Activated T-helper 2 cell treated with anti-CD3 and anti-CD28 coated beads, Interferon-gamma antibody, Interleukin-2, Interleukin-4, amounts not matched to agents 10 μg/mL and 5 μg/mL and 100 μg/mL, durations not matched to agents 14 hours and 24 hours and 36 hours (primary cell): ENCODE measurements around the gene CACUL1. TPM values are rescaled to one million over a fixed set of nuclear protein-coding genes. Genes with fewer than 3 reads are reported as not detected.
"Not testable (repeated sequence)": the region's sequence is repeated elsewhere in the genome, so short reads cannot be mapped to it uniquely, and the experiment has no call there.

Experiments used
- DNase-seq: peaks from one replicate; pipeline ENCODE4 v3.0.0; 2021; ENCODE audit warnings: low spot score
- H3K27ac Mint-ChIP-seq: one replicate; pipeline ENCODE4 v1.8.0; 2021; ENCODE audit warnings: mixed read lengths
- H3K27me3 Mint-ChIP-seq: one replicate; pipeline ENCODE4 v1.8.0; 2021; ENCODE audit warnings: low read depth, mixed read lengths
- H3K36me3 Mint-ChIP-seq: one replicate; pipeline ENCODE4 v1.8.0; 2021; ENCODE audit warnings: low read depth, mixed read lengths
- H3K4me1 Mint-ChIP-seq: one replicate; pipeline ENCODE4 v1.8.0; 2021; ENCODE audit warnings: low read depth, mixed read lengths
- H3K4me3 Mint-ChIP-seq: one replicate; pipeline ENCODE4 v1.8.0; 2021; ENCODE audit warnings: low read depth, mild to moderate bottlenecking, moderate library complexity, mixed read lengths
- H3K9me3 Mint-ChIP-seq: one replicate; pipeline ENCODE4 v1.8.0; 2021; ENCODE audit warnings: mixed read lengths
- intact Hi-C: fragments of 100-400 bp; cut with micrococcal nuclease; formaldehyde crosslinking; loops from one replicate; pipeline ENCODE4 v1.15.1; 2023
- total RNA-seq: library from RNA; stranded (reverse); gene quantifications from 2 replicates; pipeline ENCODE4 v1.2.3, GENCODE V29; 2022

CACUL1 gene
- total RNA-seq, 1 donor from 2014 or later, result 22.2 TPM

- H3K27ac Mint-ChIP-seq, result no peak overlapping the region
- H3K4me3 Mint-ChIP-seq, result no peak overlapping the region
- H3K4me1 Mint-ChIP-seq, result no peaks in the 10 kb centered on the region
- DNase-seq, result no peak
- intact Hi-C loops, result no loop called here
- no peaks in the 10 kb centered on the region for H3K27me3 Mint-ChIP-seq
- H3K9me3 Mint-ChIP-seq, result no peaks in the 10 kb centered on the region
- H3K36me3 Mint-ChIP-seq, result peaks cover 33% of the 10 kb centered on the region
Observed at GRCh38 chr10:118687472-118687871, 67.3 kb downstream of the CACUL1 start.

- intact Hi-C loops, result no loop called here
- H3K9me3 Mint-ChIP-seq, result no peaks in the 10 kb centered on the region
- peaks cover 5% of the 10 kb centered on the region for H3K4me1 Mint-ChIP-seq
- H3K27ac Mint-ChIP-seq, result no peak overlapping the region
- no peak for DNase-seq
- H3K27me3 Mint-ChIP-seq, result no peaks in the 10 kb centered on the region
- peaks cover 29% of the 10 kb centered on the region for H3K36me3 Mint-ChIP-seq
- no peak overlapping the region for H3K4me3 Mint-ChIP-seq
Observed at GRCh38 chr10:118682533-118682932, 72.2 kb downstream of the CACUL1 start.

- peaks cover 5% of the 10 kb centered on the region for H3K4me1 Mint-ChIP-seq
- intact Hi-C loops, result no loop called here
- H3K9me3 Mint-ChIP-seq, result no peaks in the 10 kb centered on the region
- no peaks in the 10 kb centered on the region for H3K27me3 Mint-ChIP-seq
- no peak overlapping the region for H3K4me3 Mint-ChIP-seq
- H3K27ac Mint-ChIP-seq, result no peak overlapping the region
- peaks cover 13% of the 10 kb centered on the region for H3K36me3 Mint-ChIP-seq
- no peak for DNase-seq
Observed at GRCh38 chr10:118680197-118680596, 74.6 kb downstream of the CACUL1 start.

- H3K36me3 Mint-ChIP-seq, result no peaks in the 10 kb centered on the region
- H3K27me3 Mint-ChIP-seq, result no peaks in the 10 kb centered on the region
- no peak overlapping the region for H3K4me3 Mint-ChIP-seq
- no peaks in the 10 kb centered on the region for H3K9me3 Mint-ChIP-seq
- no peak overlapping the region for H3K27ac Mint-ChIP-seq
- DNase-seq, result no peak
- no peaks in the 10 kb centered on the region for H3K4me1 Mint-ChIP-seq
- intact Hi-C loops, result no loop called here
Observed at GRCh38 chr10:118674226-118674919, 80.4 kb downstream of the CACUL1 start.

GRCh38 chr10:118672766-118673715 lies 81.7 kb downstream of the CACUL1 start:
- Mint-ChIP-seq H3K27me3 (no peaks in the 10 kb centered on the region), H3K27ac (no peak overlapping the region), H3K9me3 (no peaks in the 10 kb centered on the region), H3K36me3 (no peaks in the 10 kb centered on the region), H3K4me1 (no peaks in the 10 kb centered on the region), H3K4me3 (no peak overlapping the region)
- intact Hi-C loops, result no loop called here
- no peak for DNase-seq

GRCh38 chr10:118672153-118672552 lies 82.6 kb downstream of the CACUL1 start:
- H3K27me3 Mint-ChIP-seq, result no peaks in the 10 kb centered on the region
- DNase-seq, result no peak
- intact Hi-C loops, result no loop called here
- H3K4me1 Mint-ChIP-seq, result no peaks in the 10 kb centered on the region
- H3K36me3 Mint-ChIP-seq, result no peaks in the 10 kb centered on the region
- H3K27ac Mint-ChIP-seq, result no peak overlapping the region
- no peak overlapping the region for H3K4me3 Mint-ChIP-seq
- no peaks in the 10 kb centered on the region for H3K9me3 Mint-ChIP-seq

- intact Hi-C loops, DNase-seq, H3K36me3 Mint-ChIP-seq, H3K4me3 Mint-ChIP-seq, H3K27me3 Mint-ChIP-seq, H3K9me3 Mint-ChIP-seq, H3K4me1 Mint-ChIP-seq, H3K27ac Mint-ChIP-seq: not testable (repeated sequence)
Observed at GRCh38 chr10:118671221-118671620, 83.5 kb downstream of the CACUL1 start.

GRCh38 chr10:118670472-118671124 lies 84.2 kb downstream of the CACUL1 start:
- no peaks in the 10 kb centered on the region for H3K27me3 Mint-ChIP-seq
- H3K27ac Mint-ChIP-seq, result no peak overlapping the region
- no peaks in the 10 kb centered on the region for H3K9me3 Mint-ChIP-seq
- H3K36me3 Mint-ChIP-seq, result no peaks in the 10 kb centered on the region
- no peaks in the 10 kb centered on the region for H3K4me1 Mint-ChIP-seq
- no peak overlapping the region for H3K4me3 Mint-ChIP-seq
- intact Hi-C loops, result no loop called here
- DNase-seq, result no peak

GRCh38 chr10:118669835-118670234 lies 84.9 kb downstream of the CACUL1 start:
- H3K9me3 Mint-ChIP-seq, result no peaks in the 10 kb centered on the region
- intact Hi-C loops, result no loop called here
- H3K4me3 Mint-ChIP-seq, result no peak overlapping the region
- no peak for DNase-seq
- no peaks in the 10 kb centered on the region for H3K36me3 Mint-ChIP-seq
- peaks cover 1% of the 10 kb centered on the region for H3K27me3 Mint-ChIP-seq
- H3K27ac Mint-ChIP-seq, result no peak overlapping the region
- H3K4me1 Mint-ChIP-seq, result no peaks in the 10 kb centered on the region

- H3K4me3 Mint-ChIP-seq, result no peak overlapping the region
- no peaks in the 10 kb centered on the region for H3K9me3 Mint-ChIP-seq
- intact Hi-C loops, result no loop called here
- H3K27me3 Mint-ChIP-seq, result peaks cover 4% of the 10 kb centered on the region
- no peaks in the 10 kb centered on the region for H3K4me1 Mint-ChIP-seq
- no peaks in the 10 kb centered on the region for H3K36me3 Mint-ChIP-seq
- H3K27ac Mint-ChIP-seq, result no peak overlapping the region
- DNase-seq, result no peak
Observed at GRCh38 chr10:118669020-118669791, 85.6 kb downstream of the CACUL1 start.

- H3K27ac Mint-ChIP-seq, result no peak overlapping the region
Observed at GRCh38 chr10:118668228-118668952, 86.4 kb downstream of the CACUL1 start.

GRCh38 chr10:118667732-118668131 lies 87.0 kb downstream of the CACUL1 start:
- peaks cover 3% of the 10 kb centered on the region for H3K9me3 Mint-ChIP-seq
- peaks cover 10% of the 10 kb centered on the region for H3K27me3 Mint-ChIP-seq
- intact Hi-C loops, result no loop called here

More at GRCh38 chr10:118668228-118668952, 86.4 kb downstream of the CACUL1 start:
- Mint-ChIP-seq H3K27me3 (peaks cover 4% of the 10 kb centered on the region), H3K9me3 (no peaks in the 10 kb centered on the region), H3K36me3 (no peaks in the 10 kb centered on the region), H3K4me1 (no peaks in the 10 kb centered on the region), H3K4me3 (no peak overlapping the region)
- DNase-seq, result no peak
- intact Hi-C loops, result no loop called here

More at GRCh38 chr10:118667732-118668131, 87.0 kb downstream of the CACUL1 start:
- no peak overlapping the region for H3K27ac Mint-ChIP-seq
- DNase-seq, result no peak
- no peaks in the 10 kb centered on the region for H3K36me3 Mint-ChIP-seq
- H3K4me1 Mint-ChIP-seq, result no peaks in the 10 kb centered on the region
- H3K4me3 Mint-ChIP-seq, result no peak overlapping the region
